Astrocyte (in vitro differentiated cells and primary cell): ENCODE measurements around the gene NAV2. TPM values are rescaled to one million over a fixed set of nuclear protein-coding genes. Genes with fewer than 3 reads are reported as not detected.

ENCODE experiments used
- DNase-seq: peaks from one replicate; pipeline ENCODE4 v3.0.0-alpha.2; 2010; ENCODE audit warnings: low read depth
- FAIRE-seq: peaks from 2 replicates; lab custom pipeline; 2011; peaks lifted over from hg19 to GRCh38; lab: Jason Lieb, UNC
- H2AFZ ChIP-seq: 2 replicates; pipeline ENCODE4 v1.6.0; 2012; ENCODE audit warnings: low read depth, low read length, inconsistent platforms
- H3K27ac ChIP-seq: 2 replicates; pipeline ENCODE4 v1.5.1; 2011; ENCODE audit warnings: low read depth, low read length, inconsistent platforms
- H3K27me3 ChIP-seq: 2 replicates; pipeline ENCODE4 v1.6.0; 2011; ENCODE audit warnings: low read length, inconsistent platforms; ENCODE audit not compliant: insufficient read depth
- H3K36me3 ChIP-seq: 2 replicates; pipeline ENCODE4 v1.5.1; 2011; ENCODE audit warnings: low read length, inconsistent platforms; ENCODE audit not compliant: insufficient read depth
- H3K4me1 ChIP-seq: 2 replicates; pipeline ENCODE4 v1.5.1; 2011; ENCODE audit warnings: low read length, inconsistent platforms; ENCODE audit not compliant: insufficient read depth
- H3K4me2 ChIP-seq: 2 replicates; pipeline ENCODE4 v1.6.0; 2012; ENCODE audit warnings: low read length, inconsistent platforms
- H3K4me3 ChIP-seq: 2 replicates; pipeline ENCODE4 v1.5.1; 2011; ENCODE audit warnings: low read depth, mild to moderate bottlenecking, low read length, inconsistent platforms; ENCODE audit not compliant: insufficient read depth
- H3K79me2 ChIP-seq: 2 replicates; pipeline ENCODE4 v1.6.0; 2012; ENCODE audit warnings: mild to moderate bottlenecking, low read length, inconsistent platforms; ENCODE audit not compliant: insufficient read depth
- H3K9ac ChIP-seq: 2 replicates; pipeline ENCODE4 v1.6.0; 2012; ENCODE audit warnings: mild to moderate bottlenecking, low read length, inconsistent platforms
- H3K9me3 ChIP-seq: 2 replicates; pipeline ENCODE4 v1.5.1; 2012; ENCODE audit warnings: low read depth, mild to moderate bottlenecking, low read length, inconsistent platforms; ENCODE audit not compliant: insufficient read depth
- H4K20me1 ChIP-seq: 2 replicates; pipeline ENCODE4 v1.6.0; 2012; ENCODE audit warnings: low read length, inconsistent platforms; ENCODE audit not compliant: insufficient read depth
- H3K27ac Mint-ChIP-seq: one replicate; pipeline ENCODE4 v1.8.0; 2021; ENCODE audit warnings: mild to moderate bottlenecking, mixed read lengths; ENCODE audit not compliant: unreplicated experiment
- H3K27me3 Mint-ChIP-seq: one replicate; pipeline ENCODE4 v1.8.0; 2021; ENCODE audit warnings: low read depth, mixed read lengths; ENCODE audit not compliant: unreplicated experiment
- H3K36me3 Mint-ChIP-seq: one replicate; pipeline ENCODE4 v1.8.0; 2021; ENCODE audit warnings: low read depth, mixed read lengths; ENCODE audit not compliant: unreplicated experiment
- H3K4me1 Mint-ChIP-seq: one replicate; pipeline ENCODE4 v1.8.0; 2021; ENCODE audit warnings: low read depth, mixed read lengths; ENCODE audit not compliant: unreplicated experiment
- H3K4me3 Mint-ChIP-seq: one replicate; pipeline ENCODE4 v1.8.0; 2021; ENCODE audit warnings: mild to moderate bottlenecking, moderate library complexity, mixed read lengths; ENCODE audit not compliant: unreplicated experiment
- H3K9me3 Mint-ChIP-seq: one replicate; pipeline ENCODE4 v1.8.0; 2021; ENCODE audit warnings: mild to moderate bottlenecking, mixed read lengths; ENCODE audit not compliant: unreplicated experiment
- EZH2 ChIP-seq: IDR thresholded peaks from 2 replicates; pipeline ENCODE4 v1.6.1; 2012; ENCODE audit warnings: mild to moderate bottlenecking, low read length, inconsistent platforms; ENCODE audit not compliant: insufficient read depth
- total RNA-seq: library from RNA; stranded (reverse); gene quantifications from 2 replicates; pipeline ENCODE4 v1.2.1, GENCODE V29; 2021
- TF ChIP-seq, protein P1 (sequence below): IDR thresholded peaks from 2 replicates; pipeline ENCODE4 v1.5.1; 2011; ENCODE audit warnings: low read depth, mild to moderate bottlenecking, inconsistent platforms, low read length, moderate library complexity; ENCODE audit not compliant: insufficient read depth

Gene NAV2
- total RNA-seq, 1 donor from 2014 or later, result 20.6 TPM

GRCh38 chr11:20134991-20135736 is 422.5 kb downstream of the NAV2 start:
- DNase-seq (no peak), FAIRE-seq (no peak)
- H3K9me3 Mint-ChIP-seq, result no peaks in the 10 kb centered on the region
- H3K27me3 Mint-ChIP-seq, result peaks cover 32% of the 10 kb centered on the region
- H3K9me3 ChIP-seq, result no peaks in the 10 kb centered on the region
- no peak overlapping the region for H3K27ac Mint-ChIP-seq
- peaks cover 10% of the 10 kb centered on the region for H3K27me3 ChIP-seq
- H3K4me3 Mint-ChIP-seq, result no peak overlapping the region
- no peak overlapping the region for H3K27ac ChIP-seq
- peaks cover 2% of the 10 kb centered on the region for H3K4me1 Mint-ChIP-seq
- no peak overlapping the region for H3K9ac ChIP-seq
- H3K4me2 ChIP-seq, result no peak overlapping the region
- peaks cover 6% of the 10 kb centered on the region for H3K4me1 ChIP-seq
- H3K4me3 ChIP-seq, result no peak overlapping the region
- H3K36me3 ChIP-seq, result no peaks in the 10 kb centered on the region
- no peaks in the 10 kb centered on the region for H3K79me2 ChIP-seq
- H3K36me3 Mint-ChIP-seq, result no peaks in the 10 kb centered on the region
- H2AFZ ChIP-seq, result no peak overlapping the region
- no peak for TF ChIP-seq EZH2
- TF ChIP-seq, protein P1, sequence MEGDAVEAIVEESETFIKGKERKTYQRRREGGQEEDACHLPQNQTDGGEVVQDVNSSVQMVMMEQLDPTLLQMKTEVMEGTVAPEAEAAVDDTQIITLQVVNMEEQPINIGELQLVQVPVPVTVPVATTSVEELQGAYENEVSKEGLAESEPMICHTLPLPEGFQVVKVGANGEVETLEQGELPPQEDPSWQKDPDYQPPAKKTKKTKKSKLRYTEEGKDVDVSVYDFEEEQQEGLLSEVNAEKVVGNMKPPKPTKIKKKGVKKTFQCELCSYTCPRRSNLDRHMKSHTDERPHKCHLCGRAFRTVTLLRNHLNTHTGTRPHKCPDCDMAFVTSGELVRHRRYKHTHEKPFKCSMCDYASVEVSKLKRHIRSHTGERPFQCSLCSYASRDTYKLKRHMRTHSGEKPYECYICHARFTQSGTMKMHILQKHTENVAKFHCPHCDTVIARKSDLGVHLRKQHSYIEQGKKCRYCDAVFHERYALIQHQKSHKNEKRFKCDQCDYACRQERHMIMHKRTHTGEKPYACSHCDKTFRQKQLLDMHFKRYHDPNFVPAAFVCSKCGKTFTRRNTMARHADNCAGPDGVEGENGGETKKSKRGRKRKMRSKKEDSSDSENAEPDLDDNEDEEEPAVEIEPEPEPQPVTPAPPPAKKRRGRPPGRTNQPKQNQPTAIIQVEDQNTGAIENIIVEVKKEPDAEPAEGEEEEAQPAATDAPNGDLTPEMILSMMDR, result no peak
- H4K20me1 ChIP-seq, result no peaks in the 10 kb centered on the region

GRCh38 chr11:20137637-20138036 is 425.0 kb downstream of the NAV2 start:
- Histone ChIP-seq H3K9ac (no peak overlapping the region), H3K4me3 (no peak overlapping the region), H4K20me1 (no peaks in the 10 kb centered on the region), H3K4me2 (no peak overlapping the region), H3K27ac (no peak overlapping the region), H3K4me1 (no peaks in the 10 kb centered on the region), H3K36me3 (no peaks in the 10 kb centered on the region), H3K9me3 (no peaks in the 10 kb centered on the region), H3K27me3 (peaks cover 15% of the 10 kb centered on the region), H3K79me2 (no peaks in the 10 kb centered on the region), H2AFZ (no peak overlapping the region)
- H3K9me3 Mint-ChIP-seq, result no peaks in the 10 kb centered on the region
- TF ChIP-seq EZH2, result no peak
- TF ChIP-seq, protein P1, result no peak
- FAIRE-seq (no peak), DNase-seq (no peak)
- H3K36me3 Mint-ChIP-seq, result no peaks in the 10 kb centered on the region
- H3K27ac Mint-ChIP-seq, result no peak overlapping the region
- H3K4me3 Mint-ChIP-seq, result no peak overlapping the region
- peaks cover 31% of the 10 kb centered on the region for H3K27me3 Mint-ChIP-seq
- H3K4me1 Mint-ChIP-seq, result peaks cover 2% of the 10 kb centered on the region

GRCh38 chr11:20138707-20139106 is 426.1 kb downstream of the NAV2 start:
- no peaks in the 10 kb centered on the region for H3K36me3 ChIP-seq
- Mint-ChIP-seq H3K9me3 (no peaks in the 10 kb centered on the region), H3K36me3 (no peaks in the 10 kb centered on the region), H3K27me3 (peaks cover 27% of the 10 kb centered on the region), H3K4me1 (peaks cover 2% of the 10 kb centered on the region), H3K4me3 (no peak overlapping the region), H3K27ac (no peak overlapping the region)
- H3K4me1 ChIP-seq, result no peaks in the 10 kb centered on the region
- H3K27ac ChIP-seq, result no peak overlapping the region
- FAIRE-seq (no peak), DNase-seq (no peak)
- no peaks in the 10 kb centered on the region for H4K20me1 ChIP-seq
- TF ChIP-seq, protein P1, result no peak
- TF ChIP-seq EZH2, result no peak
- peaks cover 15% of the 10 kb centered on the region for H3K27me3 ChIP-seq
- no peak overlapping the region for H3K4me3 ChIP-seq
- no peak overlapping the region for H2AFZ ChIP-seq
- H3K9me3 ChIP-seq, result no peaks in the 10 kb centered on the region
- H3K79me2 ChIP-seq, result no peaks in the 10 kb centered on the region
- no peak overlapping the region for H3K9ac ChIP-seq
- H3K4me2 ChIP-seq, result no peak overlapping the region
